Stimulated activated CD8-positive, alpha-beta memory T cell treated with anti-CD3 and anti-CD28 coated beads, Interleukin-4, amount 100 ng/mL, for 1 hour (primary cell): Measurements from ENCODE around the gene DNHD1.

Experiments used
- DNase-seq, 2 donors: peaks; one replicate each; pipeline ENCODE4 v3.0.0-alpha.2; 2020; ENCODE audit warnings: low read depth in 2 of 2, low spot score in 1 of 2

The DNHD1 gene

GRCh38 chr11:6608726-6609501 lies 111.8 kb downstream of the DNHD1 start:
- no peak for DNase-seq

GRCh38 chr11:6609502-6610015 lies 112.5 kb downstream of the DNHD1 start:
- DNase-seq = no peak

GRCh38 chr11:6610591-6610990 lies 113.5 kb downstream of the DNHD1 start:
- no peak for DNase-seq

GRCh38 chr11:6611092-6611962 lies 114.2 kb downstream of the DNHD1 start:
- peak in 1 of 2 donors; percentile 16 for DNase-seq

- no peak for DNase-seq
Observed at GRCh38 chr11:6611963-6612212, 114.8 kb downstream of the DNHD1 start.

- peak; percentile 80 to 89 for DNase-seq
Observed at GRCh38 chr11:6612213-6613041, 115.3 kb downstream of the DNHD1 start, which contains the start of gene TAF10. TAF10 (minus strand) TSS chr11:6612216; CDS start chr11:6612189, 27 bp downstream.

- DNase-seq = no peak
Observed at GRCh38 chr11:6613496-6613895, 116.4 kb downstream of the DNHD1 start.

GRCh38 chr11:6614446-6614845 lies 117.4 kb downstream of the DNHD1 start:
- DNase-seq = no peak

GRCh38 chr11:6615046-6615445 lies 118.0 kb downstream of the DNHD1 start:
- no peak for DNase-seq

- no peak for DNase-seq
Observed at GRCh38 chr11:6615882-6616585, 119.0 kb downstream of the DNHD1 start.

- DNase-seq = no peak
Observed at GRCh38 chr11:6616596-6617250, 119.6 kb downstream of the DNHD1 start.

GRCh38 chr11:6617315-6617781 lies 120.3 kb downstream of the DNHD1 start:
- no peak for DNase-seq

GRCh38 chr11:6618117-6619003 lies 121.3 kb downstream of the DNHD1 start:
- peak in 1 of 2 donors; percentile 61 for DNase-seq

- peak; percentile 82 to 84 for DNase-seq
Observed at GRCh38 chr11:6619004-6619745, 122.1 kb downstream of the DNHD1 start, which contains the start of gene TPP1. TPP1 (minus strand) TSS chr11:6619422; CDS start chr11:6619400, 22 bp downstream.

GRCh38 chr11:6620636-6621035 lies 123.6 kb downstream of the DNHD1 start:
- no peak for DNase-seq
